H9 (cell line): ENCODE measurements around the gene TAF4B. TPM values are rescaled to one million over a fixed set of nuclear protein-coding genes. Genes with fewer than 3 reads are reported as not detected.

Experiments
- DNase-seq: peaks from one replicate; pipeline ENCODE4 v3.0.0-alpha.2; 2017
- H2AFZ ChIP-seq: one replicate; pipeline ENCODE4 v1.6.1; 2013; ENCODE audit warnings: mild to moderate bottlenecking, low read length, control low read depth, moderate library complexity
- H2AK5ac ChIP-seq: 2 replicates; pipeline ENCODE4 v1.6.1; 2013; ENCODE audit warnings: low read length, control low read depth, mixed read lengths; ENCODE audit not compliant: insufficient read length
- H2BK120ac ChIP-seq: one replicate; pipeline ENCODE4 v1.6.1; 2013; ENCODE audit warnings: low read depth, mild to moderate bottlenecking, low read length, control low read depth, inconsistent platforms; ENCODE audit not compliant: poor library complexity, severe bottlenecking
- H2BK12ac ChIP-seq: 2 replicates; pipeline ENCODE4 v1.6.1; 2013; ENCODE audit warnings: low read length, control low read depth, mixed read lengths, low read depth; ENCODE audit not compliant: insufficient read length
- H2BK15ac ChIP-seq: 2 replicates; pipeline ENCODE4 v1.6.1; 2013; ENCODE audit warnings: low read depth, low read length, control low read depth
- H2BK20ac ChIP-seq: one replicate; pipeline ENCODE4 v1.6.1; 2013; ENCODE audit warnings: low read depth, mild to moderate bottlenecking, low read length, control low read depth, inconsistent platforms; ENCODE audit not compliant: poor library complexity, severe bottlenecking
- H2BK5ac ChIP-seq: 2 replicates; pipeline ENCODE4 v1.6.1; 2013; ENCODE audit warnings: low read length, control low read depth, mixed read lengths; ENCODE audit not compliant: insufficient read length
- H3K14ac ChIP-seq: 2 replicates; pipeline ENCODE4 v1.6.1; 2013; ENCODE audit warnings: low read length, control low read depth; ENCODE audit not compliant: insufficient read depth
- H3K18ac ChIP-seq: 2 replicates; pipeline ENCODE4 v1.6.1; 2013; ENCODE audit warnings: low read depth, mild to moderate bottlenecking, mixed read lengths, low read length, control low read depth; ENCODE audit not compliant: insufficient read length
- H3K23ac ChIP-seq: 2 replicates; pipeline ENCODE4 v1.6.1; 2013; ENCODE audit warnings: low read length, control low read depth, mixed read lengths, low read depth; ENCODE audit not compliant: insufficient read length
- H3K23me2 ChIP-seq: 2 replicates; pipeline ENCODE4 v1.6.1; 2013; ENCODE audit warnings: low read depth, mild to moderate bottlenecking, mixed read lengths, low read length, control low read depth; ENCODE audit not compliant: insufficient read length, poor library complexity, severe bottlenecking
- H3K27ac ChIP-seq: 2 replicates; pipeline ENCODE4 v1.5.1; 2013; ENCODE audit warnings: low read length, control low read depth, mixed read lengths, low read depth; ENCODE audit not compliant: insufficient read length
- H3K27me3 ChIP-seq: 2 replicates; pipeline ENCODE4 v1.6.1; 2013; ENCODE audit warnings: low read length, control low read depth, inconsistent platforms; ENCODE audit not compliant: insufficient read depth
- H3K4ac ChIP-seq: 2 replicates; pipeline ENCODE4 v1.6.1; 2013; ENCODE audit warnings: low read depth, mild to moderate bottlenecking, control low read depth, inconsistent platforms, low read length, moderate library complexity
- H3K4me1 ChIP-seq: 2 replicates; pipeline ENCODE4 v1.6.1; 2013; ENCODE audit warnings: low read length, control low read depth, inconsistent platforms; ENCODE audit not compliant: insufficient read depth
- H3K4me2 ChIP-seq: 2 replicates; pipeline ENCODE4 v1.6.1; 2013; ENCODE audit warnings: low read length, control low read depth, mixed read lengths; ENCODE audit not compliant: insufficient read length, insufficient read depth
- H3K56ac ChIP-seq: 2 replicates; pipeline ENCODE4 v1.6.1; 2013; ENCODE audit warnings: low read depth, mild to moderate bottlenecking, mixed read lengths, low read length, control low read depth; ENCODE audit not compliant: insufficient read length
- H3K79me1 ChIP-seq: 2 replicates; pipeline ENCODE4 v1.6.1; 2013; ENCODE audit warnings: low read depth, mild to moderate bottlenecking, moderate library complexity, low read length, control low read depth, inconsistent platforms; ENCODE audit not compliant: insufficient read depth, poor library complexity, severe bottlenecking
- H3K79me2 ChIP-seq: 2 replicates; pipeline ENCODE4 v1.6.1; 2013; ENCODE audit warnings: low read length, control low read depth, inconsistent platforms; ENCODE audit not compliant: insufficient read depth
- H3K9ac ChIP-seq: 2 replicates; pipeline ENCODE4 v1.6.1; 2013; ENCODE audit warnings: low read length, control low read depth, mixed read lengths; ENCODE audit not compliant: insufficient read length; ENCODE audit errors: extremely low read depth
- H3K9me3 ChIP-seq: one replicate; pipeline ENCODE4 v1.6.1; 2013; ENCODE audit warnings: low read depth, low read length, inconsistent platforms; ENCODE audit not compliant: control insufficient read depth
- H3T11ph ChIP-seq: one replicate; pipeline ENCODE4 v1.6.1; 2013; ENCODE audit warnings: mild to moderate bottlenecking, low read length, control low read depth, inconsistent platforms
- H4K20me1 ChIP-seq: one replicate; pipeline ENCODE4 v1.6.1; 2013; ENCODE audit not compliant: control insufficient read depth, insufficient read length, insufficient read depth
- H4K5ac ChIP-seq: 2 replicates; pipeline ENCODE4 v1.6.1; 2013; ENCODE audit warnings: low read depth, mild to moderate bottlenecking, mixed read lengths, low read length, control low read depth; ENCODE audit not compliant: insufficient read length
- H4K8ac ChIP-seq: replicated peaks from 2 replicates; pipeline ENCODE4 v1.6.1; 2013; ENCODE audit warnings: low read length, control low read depth, mixed read lengths, low read depth; ENCODE audit not compliant: insufficient read length
- H4K91ac ChIP-seq: 2 replicates; pipeline ENCODE4 v1.6.1; 2013; ENCODE audit warnings: low read depth, mild to moderate bottlenecking, moderate library complexity, mixed read lengths, low read length, control low read depth; ENCODE audit not compliant: insufficient read length
- H3K27ac Mint-ChIP-seq, 3 experiments: 2 replicates in 2 of 3; 3 replicates in 1 of 3; pipeline ENCODE4 v1.8.0; 2020 to 2021; ENCODE audit warnings: mixed read lengths in 3 of 3, mild to moderate bottlenecking in 1 of 3, moderate library complexity in 1 of 3
- H3K27me3 Mint-ChIP-seq: 2 replicates; pipeline ENCODE4 v1.8.0; 2021; ENCODE audit warnings: low read depth, mild to moderate bottlenecking, moderate library complexity, mixed read lengths
- H3K36me3 Mint-ChIP-seq, 3 experiments: 2 replicates in 2 of 3; 3 replicates in 1 of 3; pipeline ENCODE4 v1.8.0; 2020 to 2021; ENCODE audit warnings: low read depth in 3 of 3, mixed read lengths in 3 of 3; ENCODE audit not compliant: insufficient read depth in 1 of 3
- H3K4me1 Mint-ChIP-seq, 2 experiments: 2 replicates each; pipeline ENCODE4 v1.8.0; 2020; ENCODE audit warnings: mixed read lengths in 2 of 2
- H3K4me3 Mint-ChIP-seq, 2 experiments: 2 replicates in 1 of 2; 3 replicates in 1 of 2; pipeline ENCODE4 v1.8.0; 2020 to 2021; ENCODE audit warnings: mild to moderate bottlenecking in 2 of 2, mixed read lengths in 2 of 2, moderate library complexity in 1 of 2
- H3K9me3 Mint-ChIP-seq, 2 experiments: 2 replicates in 1 of 2; 3 replicates in 1 of 2; pipeline ENCODE4 v1.8.0; 2020; ENCODE audit warnings: mild to moderate bottlenecking in 2 of 2, mixed read lengths in 2 of 2, moderate library complexity in 1 of 2
- WGBS: extraction: QIAGEN DNeasy Blood & Tissue Kit; methylation state at CpG from one replicate; pipeline ENCODE4 v1.1.7; 2013; ENCODE audit warnings: missing lambda C conversion rate, low lambda C conversion rate, mixed read lengths; ENCODE audit not compliant: insufficient read length; ENCODE audit errors: extremely low coverage; 5-methylcytosine and 5-hydroxymethylcytosine counted together
- total RNA-seq: library from RNA; stranded (reverse); gene quantifications from 2 replicates; pipeline ENCODE4 v1.2.1, GENCODE V29; 2021
- TF ChIP-seq, protein P1 (sequence below): fragments of 200-600 bp; sonication (generic); conservative IDR thresholded peaks from 3 replicates; pipeline ENCODE4 v1.8.0; 2021; ENCODE audit warnings: antibody characterized with exemption, mild to moderate bottlenecking

TAF4B gene
- total RNA-seq, 1 experiment from 2014 or later = 19.8 TPM

- no peak overlapping the region for H3K9ac ChIP-seq
- no peak overlapping the region for H3K4me3 Mint-ChIP-seq
Observed at GRCh38 chr18:26293982-26294381, 67.7 kb downstream of the TAF4B start.

More at GRCh38 chr18:26293982-26294381, 67.7 kb downstream of the TAF4B start:
- H4K20me1 ChIP-seq = no peaks in the 10 kb centered on the region
- no peaks in the 10 kb centered on the region for H3K79me1 ChIP-seq
- no peak overlapping the region for H2BK5ac ChIP-seq
- peaks cover 2% of the 10 kb centered on the region; the same call in 1 of the 2 replicates for H3K79me2 ChIP-seq
- no peak overlapping the region for H2AK5ac ChIP-seq
- no peak overlapping the region for H3K23ac ChIP-seq
- no peak overlapping the region for H3K4ac ChIP-seq
- H2BK12ac ChIP-seq = no peak overlapping the region
- Mint-ChIP-seq H3K27ac (no peak overlapping the region), H3K4me1 (peaks cover 6 to 9% of the 10 kb centered on the region in 2 experiments; a peak in 3 of 4 replicates), H3K27me3 (no peaks in the 10 kb centered on the region), H3K36me3 (peaks cover 4 to 21% (median 11%) of the 10 kb centered on the region in 3 experiments; a peak in 6 of 7 replicates), H3K9me3 (no peaks in the 10 kb centered on the region; a peak in 1 of 5 replicates)
- no peak overlapping the region for H3K4me2 ChIP-seq
- no CpG with 5 or more reads among the region's 1 CpG for WGBS
- DNase-seq = no peak
- H2BK15ac ChIP-seq = no peak overlapping the region
- H3K4me1 ChIP-seq = no peaks in the 10 kb centered on the region; the same call in 1 of the 2 replicates
- H2BK120ac ChIP-seq = no peak overlapping the region
- H2BK20ac ChIP-seq = no peak overlapping the region
- no peak overlapping the region for H4K5ac ChIP-seq
- no peak overlapping the region for H4K91ac ChIP-seq
- no peaks in the 10 kb centered on the region for H3K27me3 ChIP-seq
- no peak overlapping the region for H4K8ac ChIP-seq
- H3K56ac ChIP-seq = no peak overlapping the region
- TF ChIP-seq, protein P1, sequence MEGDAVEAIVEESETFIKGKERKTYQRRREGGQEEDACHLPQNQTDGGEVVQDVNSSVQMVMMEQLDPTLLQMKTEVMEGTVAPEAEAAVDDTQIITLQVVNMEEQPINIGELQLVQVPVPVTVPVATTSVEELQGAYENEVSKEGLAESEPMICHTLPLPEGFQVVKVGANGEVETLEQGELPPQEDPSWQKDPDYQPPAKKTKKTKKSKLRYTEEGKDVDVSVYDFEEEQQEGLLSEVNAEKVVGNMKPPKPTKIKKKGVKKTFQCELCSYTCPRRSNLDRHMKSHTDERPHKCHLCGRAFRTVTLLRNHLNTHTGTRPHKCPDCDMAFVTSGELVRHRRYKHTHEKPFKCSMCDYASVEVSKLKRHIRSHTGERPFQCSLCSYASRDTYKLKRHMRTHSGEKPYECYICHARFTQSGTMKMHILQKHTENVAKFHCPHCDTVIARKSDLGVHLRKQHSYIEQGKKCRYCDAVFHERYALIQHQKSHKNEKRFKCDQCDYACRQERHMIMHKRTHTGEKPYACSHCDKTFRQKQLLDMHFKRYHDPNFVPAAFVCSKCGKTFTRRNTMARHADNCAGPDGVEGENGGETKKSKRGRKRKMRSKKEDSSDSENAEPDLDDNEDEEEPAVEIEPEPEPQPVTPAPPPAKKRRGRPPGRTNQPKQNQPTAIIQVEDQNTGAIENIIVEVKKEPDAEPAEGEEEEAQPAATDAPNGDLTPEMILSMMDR = no peak
- H3K27ac ChIP-seq = no peak overlapping the region
- H2AFZ ChIP-seq = no peak overlapping the region
- H3K18ac ChIP-seq = no peak overlapping the region
- H3K23me2 ChIP-seq = no peaks in the 10 kb centered on the region
- H3K14ac ChIP-seq = no peak overlapping the region
- H3T11ph ChIP-seq = no peak overlapping the region
- no peaks in the 10 kb centered on the region for H3K9me3 ChIP-seq
